IPS-15b (cell line): ENCODE measurements around the gene TNFAIP8.

ENCODE experiments used
- H3K27me3 ChIP-seq: one replicate; pipeline ENCODE4 v1.6.1; 2013; ENCODE audit warnings: low read length; ENCODE audit not compliant: control insufficient read depth, insufficient read depth
- H3K36me3 ChIP-seq: one replicate; pipeline ENCODE4 v1.6.1; 2013; ENCODE audit warnings: low read length; ENCODE audit not compliant: control insufficient read depth, insufficient read depth
- H3K4me1 ChIP-seq: one replicate; pipeline ENCODE4 v1.6.1; 2013; ENCODE audit warnings: mild to moderate bottlenecking, low read length; ENCODE audit not compliant: control insufficient read depth, insufficient read depth
- H3K4me3 ChIP-seq: one replicate; pipeline ENCODE4 v1.5.1; 2013; ENCODE audit warnings: low read depth, low read length
- H3K9ac ChIP-seq: one replicate; pipeline ENCODE4 v1.6.1; 2013; ENCODE audit warnings: low read depth, mild to moderate bottlenecking, low read length
- H3K9me3 ChIP-seq: one replicate; pipeline ENCODE4 v1.6.1; 2013; ENCODE audit warnings: mild to moderate bottlenecking, low read length; ENCODE audit not compliant: control insufficient read depth, insufficient read depth

Gene TNFAIP8

DNA sequence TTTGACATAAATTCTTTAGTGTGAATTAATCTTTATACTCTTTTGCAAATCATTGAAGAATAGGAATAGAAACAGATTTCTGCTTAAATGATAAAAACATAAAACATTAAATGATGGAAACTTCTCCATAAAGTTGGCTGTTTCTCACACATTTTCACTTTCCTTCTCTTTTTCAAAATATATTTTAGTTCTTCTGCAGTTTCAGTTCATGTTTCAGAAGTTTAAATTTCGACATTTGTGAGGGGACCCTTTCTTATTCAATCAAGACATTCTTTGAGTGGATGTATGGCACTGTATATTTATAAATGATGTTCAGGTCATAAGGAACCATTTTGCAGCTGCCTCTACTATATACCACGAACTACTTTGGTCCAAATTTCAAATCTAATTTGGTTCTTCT, 34.6 kb downstream of the TNFAIP8 start:
- Histone ChIP-seq H3K4me3 (no peak overlapping the region), H3K36me3 (no peaks in the 10 kb centered on the region), H3K27me3 (no peaks in the 10 kb centered on the region), H3K9ac (no peak overlapping the region), H3K9me3 (no peaks in the 10 kb centered on the region), H3K4me1 (peaks cover 14% of the 10 kb centered on the region)

GRCh38 chr5:119393201-119393691, 37.4 kb downstream of the TNFAIP8 start:
- H3K4me3 ChIP-seq, result no peak overlapping the region
- peaks cover 9% of the 10 kb centered on the region for H3K4me1 ChIP-seq
- H3K9ac ChIP-seq, result no peak overlapping the region

DNA sequence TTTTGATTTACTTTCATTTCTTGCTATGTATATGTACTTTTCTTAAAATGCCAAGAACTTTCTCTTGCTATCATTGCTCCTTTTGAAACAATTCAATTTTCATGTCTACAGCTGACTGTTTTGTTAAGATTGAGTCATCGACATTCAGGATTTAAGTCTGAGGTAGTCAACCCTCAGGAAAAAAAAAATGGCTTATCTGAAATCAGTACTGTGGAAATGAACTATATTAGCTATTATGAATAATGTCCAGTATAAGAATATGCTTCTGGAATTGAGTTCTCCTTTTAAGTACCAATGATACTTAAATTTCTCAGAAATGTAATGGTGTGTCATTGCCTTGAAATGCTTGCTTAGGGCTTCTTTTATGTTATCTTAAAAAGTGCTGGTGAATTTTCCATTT, 37.9 kb downstream of the TNFAIP8 start:
- Histone ChIP-seq H3K9me3 (no peaks in the 10 kb centered on the region), H3K4me1 (peaks cover 9% of the 10 kb centered on the region), H3K36me3 (no peaks in the 10 kb centered on the region), H3K27me3 (no peaks in the 10 kb centered on the region), H3K4me3 (no peak overlapping the region), H3K9ac (no peak overlapping the region)

More at GRCh38 chr5:119393201-119393691, 37.4 kb downstream of the TNFAIP8 start:
- no peaks in the 10 kb centered on the region for H3K27me3 ChIP-seq
- no peaks in the 10 kb centered on the region for H3K36me3 ChIP-seq
- no peaks in the 10 kb centered on the region for H3K9me3 ChIP-seq

DNA sequence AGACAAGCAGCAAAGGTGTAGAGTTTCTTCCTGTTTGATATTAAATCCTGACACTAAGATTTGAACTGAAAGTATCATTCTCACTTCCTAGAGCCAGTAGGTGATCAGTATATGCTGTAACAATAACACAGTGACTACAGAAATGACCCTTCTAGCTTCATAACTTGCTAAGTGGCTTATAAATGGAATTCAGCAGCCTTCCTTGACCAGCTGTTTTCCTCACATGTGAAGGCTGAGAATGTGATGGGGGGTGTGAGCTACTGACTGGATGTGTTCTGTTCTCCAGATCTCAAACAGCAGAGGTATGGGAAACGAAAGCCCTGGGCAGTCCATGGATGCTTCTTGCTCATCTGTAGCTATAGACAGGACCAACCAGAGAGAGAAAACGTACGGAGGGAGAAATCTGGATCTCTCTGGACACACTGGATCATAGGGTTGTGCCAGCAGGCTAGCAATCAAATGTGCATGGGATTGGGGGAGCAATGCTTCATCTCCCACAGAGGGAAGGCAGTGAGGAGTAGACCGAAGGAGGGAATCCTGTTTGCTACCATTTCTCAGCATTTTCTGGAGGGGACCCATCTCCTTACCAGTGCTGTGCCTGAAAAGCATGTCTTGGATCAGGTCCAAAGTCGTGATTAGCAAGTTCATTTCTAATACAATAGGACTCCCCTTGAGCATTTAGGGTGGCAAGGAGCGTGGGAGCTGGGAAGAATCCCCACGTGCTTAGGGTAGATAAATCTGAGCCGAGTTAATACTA, 39.4 kb downstream of the TNFAIP8 start:
- Histone ChIP-seq H3K4me3 (no peak overlapping the region), H3K9ac (no peak overlapping the region), H3K36me3 (no peaks in the 10 kb centered on the region), H3K9me3 (no peaks in the 10 kb centered on the region), H3K4me1 (no peaks in the 10 kb centered on the region), H3K27me3 (no peaks in the 10 kb centered on the region)

DNA sequence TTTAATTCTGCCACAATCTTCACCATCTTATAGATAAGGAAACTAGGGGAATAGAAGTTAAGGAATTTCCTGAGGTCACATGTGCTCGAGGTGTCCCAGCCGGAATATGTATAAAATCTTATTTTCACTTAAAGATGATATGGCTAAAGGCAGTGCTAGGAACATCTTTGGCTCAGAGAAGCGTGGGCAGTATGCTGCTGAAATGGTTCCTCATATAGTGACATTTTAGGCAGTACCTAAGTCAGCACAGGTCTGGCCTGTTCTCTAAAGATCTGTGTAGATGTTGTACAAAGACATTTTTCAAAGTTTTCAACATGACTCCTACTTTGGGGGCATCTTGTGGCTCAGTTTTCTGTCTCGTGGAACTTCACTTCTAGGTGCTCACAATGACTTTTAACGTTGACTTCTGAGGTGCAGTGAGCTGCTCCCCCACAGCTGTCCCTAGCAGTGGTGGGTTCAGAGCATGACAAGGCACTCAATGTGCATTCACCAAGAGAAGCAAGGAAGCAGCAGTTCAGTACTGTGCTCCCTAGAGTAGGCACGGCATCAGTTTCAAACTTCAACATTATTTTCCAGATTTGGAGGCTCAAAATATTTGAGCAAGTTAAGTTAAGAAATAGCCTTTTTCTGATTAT, 40.3 kb downstream of the TNFAIP8 start:
- Histone ChIP-seq H3K4me1 (no peaks in the 10 kb centered on the region), H3K36me3 (no peaks in the 10 kb centered on the region), H3K4me3 (no peak overlapping the region), H3K9me3 (no peaks in the 10 kb centered on the region), H3K9ac (no peak overlapping the region), H3K27me3 (no peaks in the 10 kb centered on the region)

DNA sequence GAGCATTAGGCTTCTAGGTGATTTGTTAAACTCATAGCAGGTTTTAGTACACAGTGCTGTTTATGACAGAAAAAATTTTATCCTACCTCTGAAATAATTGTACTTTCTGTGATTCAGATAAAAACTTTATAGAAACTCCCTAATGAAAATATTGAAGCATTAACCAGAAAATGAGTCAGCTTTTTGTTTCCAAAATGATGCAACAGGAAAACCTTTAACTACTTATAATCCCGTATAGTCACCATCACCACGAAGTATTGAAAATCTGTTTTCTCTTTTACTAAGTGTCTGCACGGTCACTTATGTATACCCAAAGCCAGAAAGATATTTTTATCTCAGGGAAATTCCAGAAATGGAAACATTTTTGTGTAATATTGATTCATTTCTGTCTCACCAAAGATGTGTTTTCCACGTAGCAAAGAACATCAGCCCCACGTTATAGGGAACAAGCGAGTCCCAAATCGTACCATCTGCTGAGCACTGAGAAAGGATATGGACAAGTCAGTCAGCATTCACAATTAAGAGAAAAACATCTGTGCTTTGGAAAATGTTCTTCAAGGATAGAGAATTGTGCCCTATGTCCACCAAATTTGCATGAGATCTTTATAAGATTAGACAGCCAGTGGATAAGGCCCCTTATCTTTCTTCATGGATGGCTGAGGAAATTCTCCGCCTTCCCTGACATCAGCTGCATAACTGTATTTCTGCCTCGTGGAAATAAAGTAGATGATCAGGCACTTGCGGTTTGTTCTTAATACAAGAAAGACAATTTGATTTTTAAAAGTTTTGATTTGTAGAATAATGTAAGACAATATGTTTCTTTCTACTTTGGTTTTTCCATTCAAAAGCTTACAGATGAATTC, 41.9 kb downstream of the TNFAIP8 start:
- no peak overlapping the region for H3K9ac ChIP-seq
- no peaks in the 10 kb centered on the region for H3K27me3 ChIP-seq
- H3K9me3 ChIP-seq, result no peaks in the 10 kb centered on the region
- H3K36me3 ChIP-seq, result no peaks in the 10 kb centered on the region
- peaks cover 7% of the 10 kb centered on the region for H3K4me1 ChIP-seq
- no peak overlapping the region for H3K4me3 ChIP-seq

DNA sequence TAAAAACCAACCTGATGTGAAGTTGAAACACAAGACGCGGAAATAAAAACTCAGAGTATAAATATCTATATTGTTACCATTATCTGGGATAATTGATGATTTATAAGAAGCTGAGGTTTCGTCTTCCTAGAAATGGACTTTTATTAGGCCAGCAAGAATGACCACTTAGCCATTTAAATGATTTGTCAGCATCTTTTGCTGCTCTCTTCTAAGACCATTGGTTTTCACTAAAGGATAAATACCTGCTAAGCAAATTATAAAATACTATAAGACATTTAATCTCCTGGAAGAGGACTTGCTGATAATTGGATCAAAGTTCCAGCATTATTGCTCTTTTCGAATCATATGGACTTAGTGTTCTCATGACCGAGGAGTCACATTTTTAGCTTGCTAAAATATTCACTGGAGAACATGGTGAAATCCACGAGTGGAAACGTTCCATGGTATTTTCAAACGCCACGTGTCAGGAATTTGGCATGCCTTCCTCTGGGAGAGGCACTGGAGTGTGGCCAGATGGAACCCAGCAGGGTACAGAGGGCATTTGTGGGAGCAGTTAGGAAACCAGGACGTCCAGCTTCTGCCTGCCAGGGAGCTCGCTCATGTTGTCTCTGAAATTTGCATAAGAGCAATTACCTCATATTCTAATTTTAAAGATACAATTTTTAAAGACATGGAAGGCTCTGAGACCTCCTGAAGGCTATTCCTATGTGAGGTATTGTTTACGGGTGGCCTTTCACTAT, 43.1 kb downstream of the TNFAIP8 start:
- H3K4me3 ChIP-seq, result no peak overlapping the region
- H3K36me3 ChIP-seq, result no peaks in the 10 kb centered on the region
- H3K9ac ChIP-seq, result no peak overlapping the region
- peaks cover 10% of the 10 kb centered on the region for H3K4me1 ChIP-seq
- no peaks in the 10 kb centered on the region for H3K27me3 ChIP-seq
- H3K9me3 ChIP-seq, result no peaks in the 10 kb centered on the region

DNA sequence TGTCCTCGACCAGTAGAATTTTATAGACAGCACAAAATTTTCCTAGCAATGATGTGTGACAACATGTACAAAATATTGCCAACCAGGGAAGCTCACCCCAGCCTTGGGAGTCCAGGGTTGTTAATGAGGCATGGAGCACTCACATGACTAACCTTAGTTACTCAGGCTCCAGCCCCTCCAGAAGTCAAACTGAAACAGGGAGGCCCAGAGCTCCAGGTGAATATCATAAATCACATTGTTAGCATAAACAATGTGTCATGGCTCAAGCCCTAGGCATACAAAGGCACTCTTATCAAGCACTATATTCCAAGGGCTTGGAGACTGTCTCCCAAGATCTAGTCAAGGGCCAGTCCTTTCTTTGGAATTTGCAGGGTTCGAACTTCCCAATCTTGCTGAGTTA, 44.4 kb downstream of the TNFAIP8 start:
- H3K4me3 ChIP-seq, result no peak overlapping the region
- no peak overlapping the region for H3K9ac ChIP-seq
- no peaks in the 10 kb centered on the region for H3K27me3 ChIP-seq
- no peaks in the 10 kb centered on the region for H3K9me3 ChIP-seq
- H3K4me1 ChIP-seq, result peaks cover 10% of the 10 kb centered on the region
- H3K36me3 ChIP-seq, result no peaks in the 10 kb centered on the region

DNA sequence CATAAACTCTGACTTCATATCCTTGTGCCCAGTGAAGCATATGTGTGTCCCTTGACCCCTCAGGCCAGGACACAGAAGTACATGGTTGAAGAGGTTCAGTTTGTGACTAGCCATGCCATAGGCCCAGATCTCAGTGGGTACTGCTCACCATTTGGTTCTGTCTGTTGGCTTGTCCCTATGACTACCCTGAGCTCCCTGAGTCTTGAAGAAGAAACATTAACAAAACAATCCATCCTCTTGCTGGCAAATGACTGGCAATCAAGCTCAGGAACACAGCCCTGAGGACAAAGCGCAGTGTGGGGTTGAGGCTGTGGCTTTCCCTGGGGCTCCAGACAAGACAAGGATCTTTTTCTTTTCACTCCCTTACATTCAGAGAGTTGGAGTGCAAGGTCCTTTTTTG, 46.3 kb downstream of the TNFAIP8 start:
- H3K4me3 ChIP-seq, result no peak overlapping the region
- H3K9ac ChIP-seq, result no peak overlapping the region
- no peaks in the 10 kb centered on the region for H3K9me3 ChIP-seq
- H3K4me1 ChIP-seq, result peaks cover 10% of the 10 kb centered on the region
- no peaks in the 10 kb centered on the region for H3K36me3 ChIP-seq
- no peaks in the 10 kb centered on the region for H3K27me3 ChIP-seq

- peaks cover 10% of the 10 kb centered on the region for H3K4me1 ChIP-seq
- no peak overlapping the region for H3K4me3 ChIP-seq
- H3K9ac ChIP-seq, result no peak overlapping the region
- no peaks in the 10 kb centered on the region for H3K27me3 ChIP-seq
- H3K9me3 ChIP-seq, result no peaks in the 10 kb centered on the region
- H3K36me3 ChIP-seq, result no peaks in the 10 kb centered on the region
These were observed 46.7 kb downstream of the TNFAIP8 start for GRCh38 chr5:119402555-119402954.

DNA sequence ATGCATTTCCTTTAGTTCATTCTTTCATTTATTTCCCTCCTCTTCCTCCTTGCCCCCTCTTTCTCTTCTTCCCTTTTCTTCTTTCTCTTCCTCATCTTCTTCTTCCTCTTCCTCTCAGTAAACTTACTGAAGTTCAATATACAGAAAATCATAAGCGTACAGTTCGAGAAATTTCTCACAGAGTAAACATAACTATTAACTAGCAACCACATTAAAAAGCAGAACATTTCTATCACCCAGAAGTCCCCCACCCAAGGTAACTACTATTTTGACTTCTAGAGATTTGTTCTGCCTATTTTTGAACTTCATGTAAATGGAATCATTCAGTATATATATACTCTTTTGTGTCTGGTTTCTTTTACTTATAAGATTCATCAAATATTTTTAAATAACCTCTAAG, 48.2 kb downstream of the TNFAIP8 start:
- no peaks in the 10 kb centered on the region for H3K36me3 ChIP-seq
- H3K27me3 ChIP-seq, result no peaks in the 10 kb centered on the region
- H3K9ac ChIP-seq, result no peak overlapping the region
- H3K4me1 ChIP-seq, result peaks cover 10% of the 10 kb centered on the region
- H3K9me3 ChIP-seq, result no peaks in the 10 kb centered on the region
- no peak overlapping the region for H3K4me3 ChIP-seq
